Activated CD8-positive, alpha-beta memory T cell treated with anti-CD3 and anti-CD28 coated beads, Interleukin-2, amount 50 U/mL, for 1 hour (primary cell): ENCODE data around the gene TTC17.

Experiments used
- DNase-seq: peaks from one replicate; pipeline ENCODE4 v3.0.0-alpha.2; 2020; ENCODE audit errors: extremely low read depth

TTC17 gene

GRCh38 chr11:43532041-43532440, 173.3 kb downstream of the TTC17 start:
- DNase-seq, result no peak

- DNase-seq, result no peak
Observed at GRCh38 chr11:43537833-43538615, 179.3 kb downstream of the TTC17 start.

GRCh38 chr11:43541993-43542392, 183.3 kb downstream of the TTC17 start:
- DNase-seq, result no peak

GRCh38 chr11:43542750-43543712, 184.3 kb downstream of the TTC17 start:
- no peak for DNase-seq
